A673 (cell line): ENCODE data around the gene UGT1A4. TPM values are rescaled to one million over a fixed set of nuclear protein-coding genes. Genes with fewer than 3 reads are reported as not detected.

Experiments
- BruUV-seq: library from RNA; stranded (reverse); fragments of 400-500 nt; replicated peaks from 2 replicates; lab custom pipeline; 2021; lab: Mats Ljungman, UMichigan
- CTCF ChIA-PET: fragments of 300-600 bp; sonication (Branson Sonifier 250); formaldehyde crosslinking; loops from one replicate; lab custom pipeline; 2022; ENCODE audit warnings: antibody characterized with exemption; lab: Charles Lee
- POLR2A ChIA-PET: fragments of 300-600 bp; sonication (Branson Sonifier 250); formaldehyde crosslinking; loops from one replicate; lab custom pipeline; 2022; ENCODE audit warnings: antibody characterized with exemption; ENCODE audit not compliant: low non-redundant PET; lab: Charles Lee
- DNase-seq: peaks from one replicate; pipeline ENCODE4 v3.0.0-alpha.2; 2015; ENCODE audit warnings: low spot score
- H3K27ac ChIP-seq: fragments of 200-600 bp; sonication (generic); 2 replicates; pipeline ENCODE4 v1.5.1; 2016; ENCODE audit warnings: mixed run types, low read depth, mild to moderate bottlenecking, mixed read lengths, antibody characterized with exemption, low read length; ENCODE audit not compliant: poor library complexity, severe bottlenecking
- H3K27me3 ChIP-seq: fragments of 200-600 bp; sonication (generic); replicated peaks from 2 replicates; pipeline ENCODE4 v1.6.1; 2017; ENCODE audit warnings: mixed run types, low read depth, mild to moderate bottlenecking, mixed read lengths, antibody characterized with exemption, low read length; ENCODE audit not compliant: insufficient read depth, poor library complexity
- H3K36me3 ChIP-seq: fragments of 200-600 bp; sonication (generic); 2 replicates; pipeline ENCODE4 v1.6.1; 2016; ENCODE audit warnings: mixed run types, mild to moderate bottlenecking, mixed read lengths, antibody characterized with exemption, low read length; ENCODE audit not compliant: insufficient read depth, poor library complexity, severe bottlenecking
- H3K4me1 ChIP-seq: fragments of 200-600 bp; sonication (generic); 2 replicates; pipeline ENCODE4 v1.6.1; 2017; ENCODE audit warnings: mixed run types, mild to moderate bottlenecking, mixed read lengths, antibody characterized with exemption, low read length; ENCODE audit not compliant: insufficient read depth, poor library complexity, severe bottlenecking
- H3K4me3 ChIP-seq: fragments of 200-600 bp; sonication (generic); 2 replicates; pipeline ENCODE4 v1.5.1; 2016; ENCODE audit warnings: low read depth, mixed run types, mild to moderate bottlenecking, mixed read lengths, low read length; ENCODE audit not compliant: poor library complexity, severe bottlenecking
- H3K9me3 ChIP-seq: fragments of 200-600 bp; sonication (generic); 2 replicates; pipeline ENCODE4 v1.6.1; 2016; ENCODE audit warnings: mixed run types, low read depth, mild to moderate bottlenecking, mixed read lengths, antibody characterized with exemption, low read length; ENCODE audit not compliant: poor library complexity, severe bottlenecking
- CTCF ChIP-seq: fragments of 300-800, 200-600 bp; sonication (generic); conservative IDR thresholded peaks from 2 replicates; pipeline ENCODE4 v1.5.1; 2017; ENCODE audit warnings: low read depth, mild to moderate bottlenecking, antibody characterized with exemption, low read length, moderate library complexity, mixed read lengths
- EZH2 ChIP-seq: fragments of 200-600 bp; sonication (generic); IDR thresholded peaks from 2 replicates; pipeline ENCODE4 v1.6.1; 2017; ENCODE audit warnings: borderline replicate concordance, low read depth, mild to moderate bottlenecking, mixed read lengths, antibody characterized with exemption, low read length; ENCODE audit not compliant: poor library complexity, severe bottlenecking
- intact Hi-C: fragments of 100-400 bp; cut with micrococcal nuclease; formaldehyde crosslinking; loops from one replicate; pipeline ENCODE4 v1.10.0; 2022; ENCODE audit not compliant: unreplicated experiment
- total RNA-seq: library from RNA; stranded (reverse); gene quantifications from 2 replicates; pipeline ENCODE4 v1.2.3, GENCODE V29; 2021

UGT1A4 gene
- total RNA-seq, 1 experiment from 2014 or later, result 0.11 TPM

- ChIA-PET POLR2A (no interaction called here), CTCF (no interaction called here)
- Histone ChIP-seq H3K9me3 (no peaks in the 10 kb centered on the region), H3K27ac (no peak overlapping the region), H3K27me3 (no peaks in the 10 kb centered on the region), H3K4me3 (no peak overlapping the region), H3K36me3 (no peaks in the 10 kb centered on the region), H3K4me1 (no peaks in the 10 kb centered on the region)
- DNase-seq, result no peak
- TF ChIP-seq EZH2, result no peak
- TF ChIP-seq CTCF, result no peak
- BruUV-seq, result no TSS peak
- intact Hi-C loops, result no loop called here
Measured at GRCh38 chr2:233768076-233768475, 49.5 kb downstream of the UGT1A4 start.

GRCh38 chr2:233769260-233769659, 50.7 kb downstream of the UGT1A4 start:
- CTCF ChIA-PET, result no interaction called here
- DNase-seq, result no peak
- POLR2A ChIA-PET, result no interaction called here
- Histone ChIP-seq H3K4me1 (no peaks in the 10 kb centered on the region), H3K4me3 (no peak overlapping the region), H3K27me3 (no peaks in the 10 kb centered on the region), H3K9me3 (no peaks in the 10 kb centered on the region), H3K36me3 (no peaks in the 10 kb centered on the region), H3K27ac (no peak overlapping the region)
- no peak for TF ChIP-seq CTCF
- TF ChIP-seq EZH2, result no peak
- intact Hi-C loops, result no loop called here
- no TSS peak for BruUV-seq

GRCh38 chr2:233772153-233772552, 53.6 kb downstream of the UGT1A4 start:
- intact Hi-C loops, result no loop called here
- CTCF ChIA-PET, result no interaction called here
- DNase-seq, result no peak

More at GRCh38 chr2:233772153-233772552, 53.6 kb downstream of the UGT1A4 start:
- Histone ChIP-seq H3K9me3 (no peaks in the 10 kb centered on the region), H3K36me3 (no peaks in the 10 kb centered on the region), H3K27me3 (no peaks in the 10 kb centered on the region), H3K4me3 (no peak overlapping the region), H3K4me1 (no peaks in the 10 kb centered on the region), H3K27ac (no peak overlapping the region)
- TF ChIP-seq EZH2 (no peak), CTCF (no peak)
- no TSS peak for BruUV-seq
- POLR2A ChIA-PET, result no interaction called here
